Measurements from ENCODE around the gene DNAJB2.

GRCh38 chr2:219293736-219294231 lies 14.6 kb downstream of the DNAJB2 start:
- no peak for TF ChIP-seq POLR2A (IDR thresholded peaks at IDR 0.05; ENCODE audit: low read length)
- no peak for TF ChIP-seq GATA1 (IDR thresholded peaks at IDR 0.05; ENCODE audit: low read depth, low read length)
